Effector CD8-positive, alpha-beta T cell (primary cell): Measurements from ENCODE around the gene KLHL8.
"Not testable (repeated sequence)": the region's sequence is repeated elsewhere in the genome, so short reads cannot be mapped to it uniquely, and the experiment has no call there.

Experiments
- DNase-seq: peaks from one replicate; lab custom pipeline; 2025; lab: John Stamatoyannopoulos, UW

KLHL8 gene

GRCh38 chr4:87228262-87228860 lies 7.9 kb upstream of the KLHL8 start:
- DNase-seq, result no peak

GRCh38 chr4:87227751-87228151 lies 7.3 kb upstream of the KLHL8 start:
- DNase-seq, result no peak

- no peak for DNase-seq
Measured at GRCh38 chr4:87225936-87226335, 5.5 kb upstream of the KLHL8 start.

GRCh38 chr4:87224141-87224923 lies 3.9 kb upstream of the KLHL8 start:
- DNase-seq, result no peak

- no peak for DNase-seq
Measured at GRCh38 chr4:87219632-87220093, 755 bp downstream of the KLHL8 start.

DNA sequence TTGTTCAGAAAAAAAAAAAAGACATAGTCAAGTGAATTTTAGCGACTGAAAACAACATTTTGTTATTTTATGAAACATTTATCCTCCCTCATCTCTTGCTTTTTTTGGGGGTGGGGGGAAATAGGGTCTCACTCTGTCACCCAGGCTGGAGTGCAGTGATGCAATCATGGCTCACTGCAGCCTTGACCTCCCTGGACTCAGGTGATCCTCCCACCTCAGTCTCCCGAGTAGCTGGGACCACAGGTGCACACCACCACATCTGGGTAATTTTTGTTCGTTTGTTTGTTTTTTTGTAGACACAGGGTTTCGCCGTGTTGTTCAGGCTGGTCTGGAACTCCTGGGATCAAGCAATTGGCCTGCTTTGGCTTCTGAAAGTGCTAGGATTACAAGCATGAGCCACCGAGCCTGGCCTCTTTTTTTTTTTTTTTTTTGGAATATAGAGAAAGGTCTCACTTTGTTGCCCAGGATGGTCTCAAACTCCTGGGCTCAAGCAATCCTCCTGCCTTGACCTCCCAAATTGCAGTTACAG lies 3.1 kb downstream of the KLHL8 start:
- DNase-seq, result not testable (repeated sequence)

DNA sequence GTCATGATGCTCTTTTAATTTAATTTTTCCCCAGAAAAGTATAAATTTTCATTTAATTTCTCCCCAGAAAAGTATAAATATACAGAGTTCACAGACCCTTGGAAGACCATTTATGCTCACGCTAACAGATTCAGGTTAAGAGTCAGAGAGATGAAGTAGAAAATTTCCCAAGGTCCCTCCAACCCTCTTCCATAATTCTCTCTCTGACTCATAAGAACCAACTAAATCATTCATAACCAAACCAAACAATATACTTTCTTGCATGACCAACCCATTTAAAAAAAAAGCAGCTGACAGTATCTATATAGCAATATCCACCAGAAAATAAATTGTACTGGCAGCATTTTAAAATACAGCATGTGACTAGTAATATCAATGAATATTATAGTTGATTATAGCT lies 3.9 kb downstream of the KLHL8 start:
- DNase-seq, result no peak

GRCh38 chr4:87213421-87214075 lies 6.9 kb downstream of the KLHL8 start:
- DNase-seq, result no peak

DNA sequence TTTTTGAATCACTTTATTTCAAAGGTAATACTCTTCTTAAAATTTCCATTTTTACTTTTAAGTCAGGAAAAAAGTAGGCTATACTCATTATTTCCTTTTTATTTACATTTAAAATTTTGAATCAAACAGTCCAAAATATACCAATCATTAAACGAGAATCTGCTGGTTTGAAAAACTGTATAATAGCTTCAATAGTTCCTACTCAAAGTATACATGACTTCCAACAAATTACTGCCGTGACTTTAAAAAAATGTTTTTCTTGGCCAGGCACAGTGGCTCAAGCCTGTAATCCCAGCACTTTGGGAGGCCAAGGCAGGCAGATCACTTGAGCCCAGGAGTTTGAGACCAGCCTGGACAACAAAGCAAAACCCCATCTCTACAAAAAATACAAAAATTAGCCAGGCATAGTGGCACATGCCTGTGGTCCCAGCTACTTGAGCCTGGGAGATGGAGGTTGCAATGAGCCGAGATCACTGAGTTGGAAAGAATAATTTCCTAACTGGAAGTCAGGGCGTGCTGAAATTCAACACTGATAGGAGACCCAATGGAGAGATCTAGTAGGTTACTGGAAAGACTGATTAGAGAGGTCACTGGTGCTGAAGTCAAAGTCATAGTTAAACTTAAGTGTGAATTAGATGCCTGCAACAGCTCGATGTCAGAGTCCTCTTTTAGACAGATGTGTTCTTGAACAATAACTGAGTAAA lies 9.0 kb downstream of the KLHL8 start:
- no peak for DNase-seq

DNA sequence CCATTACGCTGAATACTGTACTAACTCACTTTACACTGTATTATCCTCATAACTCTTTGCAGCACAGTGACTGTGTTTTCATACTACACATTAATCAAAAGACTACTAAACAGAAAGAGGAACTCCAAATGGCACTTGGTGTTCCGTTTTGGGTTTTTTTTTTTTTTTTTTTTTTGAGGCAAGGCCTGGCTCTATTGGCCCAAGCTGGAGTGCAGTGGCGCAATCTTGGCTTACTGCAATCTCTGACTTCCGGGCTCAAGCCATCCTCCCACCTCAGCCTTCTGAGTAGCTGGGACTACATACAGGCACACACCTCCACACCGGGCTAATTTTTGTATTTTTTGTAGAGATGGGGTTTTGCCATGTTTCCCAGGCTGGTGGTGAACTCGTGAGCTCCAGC lies 10.7 kb downstream of the KLHL8 start:
- DNase-seq, result no peak

DNA sequence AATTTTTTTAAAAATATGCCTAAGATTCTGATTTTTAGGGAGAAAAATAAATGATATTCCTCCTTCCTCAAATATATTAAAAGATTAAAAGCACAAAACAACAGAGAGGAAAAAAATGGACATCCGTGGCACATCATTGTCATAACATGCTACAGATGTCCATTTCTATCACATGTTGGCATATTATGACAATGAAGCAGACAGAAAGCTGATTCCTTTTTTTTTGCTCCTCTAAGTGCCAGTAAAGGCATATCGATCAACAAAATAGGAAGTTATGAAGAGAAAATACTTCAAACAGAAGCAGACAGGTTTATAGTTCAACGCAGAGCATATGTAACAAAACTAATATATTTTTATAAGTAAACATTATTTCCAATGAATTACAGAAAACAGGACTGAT lies 11.2 kb downstream of the KLHL8 start:
- no peak for DNase-seq

GRCh38 chr4:87204559-87204958 lies 15.9 kb downstream of the KLHL8 start:
- no peak for DNase-seq

GRCh38 chr4:87196927-87197326 lies 23.5 kb downstream of the KLHL8 start:
- DNase-seq, result no peak

DNA sequence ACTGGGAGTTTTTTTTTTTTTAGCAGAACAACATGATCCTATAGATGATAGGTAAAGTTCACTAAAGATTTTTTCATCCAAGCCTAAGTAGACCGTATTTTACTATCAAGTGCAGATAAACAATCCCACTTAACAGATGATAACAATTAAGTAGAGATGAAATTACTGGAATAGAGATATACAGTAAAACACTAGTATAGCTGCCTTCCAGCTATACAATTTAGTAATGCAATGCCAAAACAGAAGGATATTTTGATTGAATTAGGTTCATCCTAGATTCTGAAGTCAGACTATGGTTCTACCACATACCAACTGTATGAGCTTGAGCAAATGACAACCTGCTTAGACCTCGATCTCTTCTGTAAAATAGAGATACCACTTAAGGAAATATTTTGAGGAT lies 24.3 kb downstream of the KLHL8 start:
- no peak for DNase-seq

DNA sequence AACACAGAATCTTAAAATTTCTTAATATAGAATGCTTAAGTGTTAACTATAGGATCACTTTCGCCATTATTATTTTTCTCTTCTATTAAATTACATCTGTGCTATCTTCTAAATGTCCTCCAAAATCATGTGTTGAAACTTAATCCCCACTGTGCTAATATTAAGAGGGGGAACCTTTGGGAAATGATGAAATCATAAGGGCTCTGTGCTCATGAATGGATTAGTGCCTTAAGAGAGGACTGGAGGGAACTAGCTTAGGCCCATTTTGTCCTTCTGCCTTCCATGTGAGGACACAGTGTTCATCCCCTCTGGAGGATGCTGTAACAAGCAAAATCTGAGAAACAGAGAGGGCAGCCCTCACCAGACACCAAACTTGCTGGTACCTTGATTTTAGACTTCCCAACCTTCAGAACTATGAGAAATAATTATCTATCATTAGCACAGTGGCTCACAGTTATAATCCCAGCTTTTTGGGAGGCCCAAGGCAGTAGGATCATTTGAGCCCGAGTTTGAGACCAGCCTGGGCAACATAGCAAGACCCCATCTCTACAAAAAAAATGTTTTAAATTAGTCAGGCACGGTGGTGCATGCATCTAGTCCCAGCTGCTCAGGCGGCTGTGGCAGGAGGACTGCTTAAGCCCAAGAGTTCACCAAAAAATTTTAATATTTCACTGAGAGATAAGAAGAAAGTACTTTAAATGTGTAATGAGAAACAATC lies 26.3 kb downstream of the KLHL8 start:
- no peak for DNase-seq

DNA sequence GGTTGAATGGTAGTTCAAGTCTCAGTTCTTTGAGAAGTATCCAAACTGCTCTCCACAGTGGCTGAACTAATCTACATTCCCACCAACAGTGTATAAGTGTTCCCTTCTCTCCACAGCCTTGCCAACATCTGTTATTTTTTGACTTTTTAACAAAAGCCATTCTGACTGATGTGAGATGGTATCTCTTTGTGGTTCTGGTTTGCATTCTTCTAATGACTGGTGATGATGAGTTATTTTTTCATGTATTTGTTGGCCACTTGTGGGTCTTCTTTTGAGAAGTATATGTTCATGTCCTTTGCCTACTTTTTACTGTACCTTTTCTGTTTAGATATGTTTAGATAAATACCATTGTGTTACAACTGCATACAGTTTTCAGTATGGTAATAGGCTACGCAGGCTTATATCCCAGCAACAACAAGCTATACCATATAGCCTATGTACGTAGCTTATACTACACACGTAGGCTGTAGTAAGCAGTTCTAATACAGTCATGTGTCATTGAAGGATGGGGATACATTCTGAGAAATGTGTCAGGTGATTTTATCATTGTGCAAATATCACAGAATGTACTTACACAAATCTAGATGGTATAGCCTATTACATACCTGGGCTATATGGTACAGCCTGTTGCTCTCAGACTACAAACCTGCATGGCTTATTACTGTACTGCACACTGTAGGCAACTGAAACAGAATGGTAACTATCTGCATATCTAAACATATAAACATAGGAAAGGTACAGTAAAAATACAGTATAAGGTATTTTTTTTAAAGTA lies 28.1 kb downstream of the KLHL8 start:
- no peak for DNase-seq

- no peak for DNase-seq
Measured at GRCh38 chr4:87188932-87189331, 31.5 kb downstream of the KLHL8 start.

GRCh38 chr4:87188048-87188447 lies 32.4 kb downstream of the KLHL8 start:
- DNase-seq, result no peak

DNA sequence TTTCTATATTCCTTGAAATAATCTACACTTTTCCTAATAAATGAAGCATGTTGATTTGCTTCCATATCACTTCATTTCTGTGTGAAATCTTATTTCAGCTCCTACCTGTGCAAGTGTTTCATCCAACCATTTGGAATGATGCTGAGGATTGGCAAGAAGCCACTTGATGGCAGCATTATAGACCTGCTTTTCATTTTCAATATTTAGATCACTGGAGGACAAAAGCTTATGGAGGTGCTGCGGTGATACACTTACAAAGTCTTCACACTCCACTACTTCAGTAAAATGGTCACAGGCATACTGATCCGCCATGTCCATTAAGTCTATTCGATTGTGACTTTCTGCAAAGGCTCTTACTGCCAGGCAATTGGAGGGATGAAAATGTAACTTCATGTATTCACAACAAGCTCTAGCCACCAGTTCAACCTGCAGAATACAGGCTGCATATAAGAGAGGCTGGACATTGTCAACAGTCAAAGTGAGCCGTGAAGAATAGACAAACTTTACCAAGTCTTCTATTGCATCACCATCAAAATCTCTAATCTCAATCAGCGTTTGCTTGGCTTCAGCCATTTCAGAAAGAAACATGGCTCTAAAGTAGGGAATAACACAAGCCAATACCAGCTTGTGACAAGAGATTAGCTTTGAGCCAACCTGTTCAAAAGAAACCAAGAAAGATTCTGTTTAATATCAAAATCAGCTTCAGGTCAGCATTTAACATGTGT lies 35.1 kb downstream of the KLHL8 start:
- DNase-seq, result no peak

DNA sequence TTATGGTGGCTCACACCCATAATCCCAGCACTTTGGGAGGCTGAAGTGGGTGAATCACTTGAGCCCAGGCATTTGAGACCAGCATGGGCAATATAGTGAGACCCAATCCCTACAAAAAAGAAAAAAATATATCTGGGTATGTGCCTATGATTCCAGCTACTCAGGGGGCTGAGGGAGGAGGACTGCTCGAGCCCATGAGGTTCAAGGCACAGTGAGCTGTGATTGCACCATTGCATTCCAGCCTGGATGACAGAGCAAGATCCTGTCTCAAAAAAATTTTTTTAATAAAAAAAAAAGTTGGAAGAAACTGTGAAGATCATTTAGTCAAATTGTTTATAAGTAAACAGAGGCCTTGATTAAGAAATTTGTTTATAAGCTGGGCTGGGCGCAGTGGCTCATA lies 39.7 kb downstream of the KLHL8 start:
- no peak for DNase-seq
